Hematopoietic multipotent progenitor cell treated with erythropoietin and hydrocortisone succinate and interleukin-3 and kit ligand, for 6 days (in vitro differentiated cells): ENCODE results near the gene ZNF879.

Experiments used
- DNase-seq: peaks from one replicate; pipeline ENCODE4 v3.0.0-alpha.2; 2015

The ZNF879 gene

GRCh38 chr5:179033004-179033580, 9.5 kb downstream of the ZNF879 start:
- no peak for DNase-seq

GRCh38 chr5:179044765-179045164, 21.2 kb downstream of the ZNF879 start:
- DNase-seq = no peak

GRCh38 chr5:179051784-179052183, 28.2 kb downstream of the ZNF879 start:
- no peak for DNase-seq

- no peak for DNase-seq
These were observed 30.6 kb downstream of the ZNF879 start for GRCh38 chr5:179054036-179054785.

GRCh38 chr5:179054876-179055275, 31.3 kb downstream of the ZNF879 start:
- no peak for DNase-seq

GRCh38 chr5:179055436-179055835, 31.8 kb downstream of the ZNF879 start:
- DNase-seq = no peak

GRCh38 chr5:179055841-179056240, 32.2 kb downstream of the ZNF879 start:
- no peak for DNase-seq

GRCh38 chr5:179060116-179061008, 36.8 kb downstream of the ZNF879 start, which contains the start of gene ZNF354C:
Gene ZNF354C, plus strand, starts transcription at chr5:179060373. Its CDS starts 1,696 bp downstream, at chr5:179062069.
- DNase-seq = peak; percentile 75

GRCh38 chr5:179061025-179061424, 37.4 kb downstream of the ZNF879 start:
- DNase-seq = no peak

- DNase-seq = no peak
These were observed 42.1 kb downstream of the ZNF879 start for GRCh38 chr5:179065703-179066102.

GRCh38 chr5:179079165-179079987, 55.8 kb downstream of the ZNF879 start:
- peak; percentile 3 for DNase-seq

GRCh38 chr5:179080724-179081123, 57.1 kb downstream of the ZNF879 start:
- no peak for DNase-seq
